Femur (tissue), 1 donor: Measurements from ENCODE around the gene MEN1.

ENCODE experiments used
- DNase-seq: peaks from one replicate; pipeline ENCODE4 v3.0.0-alpha.2; 2017

Gene MEN1

GRCh38 chr11:64778223-64778472 lies 32.2 kb downstream of the MEN1 start:
- no peak for DNase-seq

GRCh38 chr11:64777449-64778222 lies 32.7 kb downstream of the MEN1 start:
- peak; percentile 93 for DNase-seq

GRCh38 chr11:64776875-64777274 lies 33.5 kb downstream of the MEN1 start:
- no peak for DNase-seq

- DNase-seq, result no peak
Observed at GRCh38 chr11:64776425-64776824, 33.9 kb downstream of the MEN1 start.

GRCh38 chr11:64774144-64774543 lies 36.2 kb downstream of the MEN1 start:
- DNase-seq, result no peak

- no peak for DNase-seq
Observed at GRCh38 chr11:64772303-64773018, 37.9 kb downstream of the MEN1 start.

GRCh38 chr11:64771861-64772260 lies 38.5 kb downstream of the MEN1 start:
- no peak for DNase-seq

- DNase-seq, result no peak
Observed at GRCh38 chr11:64770120-64770519, 40.2 kb downstream of the MEN1 start.

- DNase-seq, result no peak
Observed at GRCh38 chr11:64769283-64769682, 41.1 kb downstream of the MEN1 start.

GRCh38 chr11:64768300-64768694 lies 42.1 kb downstream of the MEN1 start:
- no peak for DNase-seq

- DNase-seq, result peak; percentile 74
Observed at GRCh38 chr11:64767344-64768299, 42.7 kb downstream of the MEN1 start.

- no peak for DNase-seq
Observed at GRCh38 chr11:64766881-64767280, 43.5 kb downstream of the MEN1 start.

- no peak for DNase-seq
Observed at GRCh38 chr11:64765851-64766665, 44.3 kb downstream of the MEN1 start.

GRCh38 chr11:64765291-64765850 lies 45.0 kb downstream of the MEN1 start:
- no peak for DNase-seq

- DNase-seq, result no peak
Observed at GRCh38 chr11:64764753-64765152, 45.6 kb downstream of the MEN1 start.

- no peak for DNase-seq
Observed at GRCh38 chr11:64764040-64764611, 46.2 kb downstream of the MEN1 start.

GRCh38 chr11:64763526-64764039 lies 46.8 kb downstream of the MEN1 start:
- DNase-seq, result no peak

GRCh38 chr11:64762674-64763525 lies 47.5 kb downstream of the MEN1 start:
- DNase-seq, result no peak

- no peak for DNase-seq
Observed at GRCh38 chr11:64762277-64762673, 48.1 kb downstream of the MEN1 start.

- no peak for DNase-seq
Observed at GRCh38 chr11:64760759-64761420, 49.5 kb downstream of the MEN1 start.
